NCI-H748 (cell line): ENCODE data around the gene RAB23.
A peak's percentile ranks its signal among the peaks of the same experiment; 100 is the strongest.

Experiments
- DNase-seq: peaks from one replicate; lab custom pipeline; 2025; ENCODE audit not compliant: unreplicated experiment; lab: John Stamatoyannopoulos, UW

RAB23 gene

DNA sequence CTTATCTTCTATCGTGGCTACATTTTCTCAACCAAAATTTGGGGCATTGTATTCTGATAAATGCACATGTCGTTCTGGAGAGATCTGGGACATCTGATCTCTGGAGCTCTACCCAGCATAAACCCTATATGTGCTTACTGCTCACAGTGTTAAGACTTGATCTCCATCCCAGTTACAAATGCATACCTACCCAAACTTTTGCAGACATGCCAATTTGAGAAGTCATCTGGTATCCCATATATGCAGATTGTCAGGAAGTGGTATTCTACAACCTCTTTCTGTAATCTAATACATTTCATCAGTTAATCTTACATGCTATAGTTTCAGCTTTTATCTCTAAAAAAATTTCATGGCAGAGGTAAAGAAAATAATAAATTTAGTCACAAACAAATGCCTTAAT is 38.8 kb downstream of the RAB23 start:
- DNase-seq = no peak

DNA sequence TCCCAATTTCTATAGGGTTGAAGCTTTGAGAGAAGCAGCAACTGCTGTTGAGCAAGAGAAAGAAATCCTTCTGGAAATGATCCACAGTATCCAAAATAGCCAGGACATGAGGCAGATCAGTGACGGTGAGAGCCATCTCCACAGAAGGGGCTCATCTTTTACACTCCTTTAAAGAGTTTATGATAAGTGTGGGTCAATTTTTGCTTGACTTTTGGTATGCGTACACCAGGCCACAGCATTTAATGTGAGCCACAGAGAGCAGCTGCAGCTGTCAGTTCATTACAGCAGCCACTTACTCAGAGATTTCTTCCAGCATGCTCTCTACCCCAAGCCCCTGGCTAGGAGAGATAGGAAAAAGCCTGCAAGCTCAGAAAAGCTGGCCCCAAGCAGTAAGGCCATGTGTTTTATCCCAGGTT is 40.1 kb downstream of the RAB23 start:
- DNase-seq = no peak

DNA sequence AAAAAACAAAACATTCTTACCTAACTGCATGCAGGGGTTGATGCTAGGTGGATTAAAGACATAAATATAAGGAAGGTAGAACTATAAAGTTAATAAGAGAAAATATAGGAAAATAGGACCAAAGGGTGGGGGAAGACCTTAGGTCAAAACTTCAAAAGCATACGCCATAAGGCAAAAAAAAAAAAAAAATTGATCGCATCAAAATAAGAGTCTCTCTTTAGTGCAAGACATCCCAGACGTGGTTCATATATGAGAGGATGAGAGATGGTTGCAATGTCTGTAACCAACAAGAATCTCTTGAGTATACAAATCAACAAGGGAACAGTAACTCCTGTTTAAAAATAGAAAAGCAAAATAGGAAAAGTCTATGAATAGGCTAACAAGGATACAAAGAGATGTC is 41.5 kb downstream of the RAB23 start:
- no peak for DNase-seq

DNA sequence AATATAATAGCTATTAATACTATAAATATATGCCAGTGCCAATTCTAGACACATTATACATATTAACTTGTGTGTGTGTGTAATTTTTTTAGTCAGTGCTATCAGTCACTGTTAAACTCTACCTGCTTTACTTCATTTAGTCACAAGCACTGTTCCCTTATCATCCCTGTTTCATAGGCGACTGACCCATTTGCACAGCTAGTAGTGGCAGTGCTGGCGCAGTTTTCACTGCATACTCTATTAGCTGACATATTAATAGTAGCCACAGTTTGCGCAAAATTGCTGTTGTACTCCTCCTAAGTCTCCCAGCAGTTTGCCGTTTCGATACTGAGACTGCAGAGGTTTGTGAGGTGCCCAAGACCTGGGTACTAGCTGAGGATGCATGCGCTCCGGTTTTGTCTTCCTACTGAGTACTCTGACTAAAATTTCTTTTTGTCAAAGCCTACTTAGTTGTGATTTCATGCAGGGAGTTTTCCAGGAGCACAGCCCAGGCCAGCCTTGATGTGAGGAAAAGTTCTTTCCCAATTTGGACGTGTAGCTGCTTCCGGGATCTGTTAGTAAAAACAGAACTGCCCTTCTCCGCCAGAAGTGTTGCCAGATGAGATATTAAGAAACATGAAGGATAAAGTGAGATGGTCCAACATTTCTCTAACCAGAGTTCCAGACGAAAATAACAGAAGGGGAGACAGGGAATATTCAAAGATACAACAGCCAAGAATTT is 44.4 kb downstream of the RAB23 start:
- DNase-seq = no peak

DNA sequence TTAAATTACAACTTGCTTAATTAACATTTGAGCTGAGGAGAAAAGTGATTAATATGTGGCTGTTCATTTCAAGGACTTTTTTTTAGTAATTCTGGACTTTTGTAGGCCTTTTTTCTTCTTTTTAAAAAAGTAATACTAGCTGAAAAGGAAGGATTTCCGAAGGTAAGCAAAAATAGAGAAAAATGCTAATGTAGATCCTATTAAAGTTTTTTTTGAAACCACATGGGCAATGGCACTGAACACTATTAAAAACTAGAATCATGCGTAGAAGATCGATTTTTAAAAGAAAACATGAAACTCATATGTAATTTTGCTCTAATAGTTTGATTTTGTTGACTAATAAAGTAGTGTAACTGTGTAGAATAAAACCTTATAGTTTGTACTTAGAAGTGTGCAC is 47.6 kb downstream of the RAB23 start:
- no peak for DNase-seq

DNA sequence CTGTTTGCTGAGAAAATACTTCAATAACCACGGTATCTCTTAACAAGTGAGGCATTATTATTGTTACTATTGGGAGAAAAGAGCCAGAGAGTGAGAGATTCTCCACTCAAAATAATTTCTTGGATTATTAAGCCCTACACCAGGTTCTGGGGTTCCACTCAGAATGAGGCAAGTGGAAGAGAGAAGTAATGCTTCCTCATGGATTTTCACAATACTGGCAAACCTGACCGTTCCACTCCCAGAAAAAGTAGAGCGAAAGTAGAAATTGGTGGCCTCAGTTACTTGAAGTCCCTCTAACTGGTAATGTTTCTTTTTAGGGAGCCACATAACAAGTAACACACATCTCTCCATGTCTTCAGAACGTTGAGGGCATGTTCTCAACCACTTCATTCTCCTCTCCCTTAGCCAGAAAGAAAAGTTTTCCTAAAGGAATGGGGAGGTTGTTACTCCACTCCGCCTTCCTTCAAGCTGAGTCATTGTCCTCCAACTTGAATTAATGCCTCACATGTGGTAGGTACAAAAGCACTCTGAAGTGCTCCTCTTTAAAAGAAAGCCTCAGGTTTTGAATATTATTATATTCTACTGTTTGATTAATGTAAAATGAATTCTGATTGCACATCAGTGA is 48.1 kb downstream of the RAB23 start:
- DNase-seq = no peak

DNA sequence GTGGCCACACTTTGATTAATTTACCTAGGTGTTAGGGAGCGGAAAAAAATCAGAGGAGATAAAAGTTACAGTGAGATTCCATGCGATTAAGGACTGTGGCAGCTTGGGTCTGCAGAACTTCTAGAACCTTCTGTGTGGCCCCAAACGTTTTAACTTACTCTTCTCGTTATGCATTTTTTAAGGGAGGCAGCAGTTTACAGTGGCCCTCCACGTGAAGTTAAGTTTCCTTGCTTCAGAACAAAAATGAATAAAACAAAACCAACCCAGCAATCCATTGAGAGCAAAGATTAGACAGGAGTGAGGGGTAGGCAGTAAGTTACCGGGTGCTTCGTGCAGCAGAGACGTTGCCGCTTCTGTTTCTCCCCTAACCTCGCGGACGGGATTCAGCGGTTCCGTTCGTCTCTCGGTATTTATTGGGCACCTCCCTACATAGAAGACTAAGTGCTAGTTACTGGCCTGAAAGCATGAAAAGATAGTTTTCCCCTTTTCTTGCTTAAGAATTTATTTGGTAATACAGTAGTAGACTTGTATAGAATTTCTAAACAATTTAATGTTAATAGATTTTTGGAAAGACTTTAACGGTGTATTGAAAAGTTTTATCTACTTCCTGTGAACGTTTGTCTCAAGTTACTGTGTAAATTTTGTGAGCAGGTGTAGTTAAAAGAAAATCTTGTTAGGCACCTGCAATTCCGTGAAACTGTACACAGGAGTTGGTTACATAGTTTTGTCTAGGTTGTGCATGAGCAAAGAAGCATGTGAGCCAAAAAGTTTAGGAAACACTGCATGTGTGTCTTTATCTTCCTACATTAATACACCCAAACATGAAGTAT is 48.8 kb downstream of the RAB23 start:
- peak; percentile 45 for DNase-seq

DNA sequence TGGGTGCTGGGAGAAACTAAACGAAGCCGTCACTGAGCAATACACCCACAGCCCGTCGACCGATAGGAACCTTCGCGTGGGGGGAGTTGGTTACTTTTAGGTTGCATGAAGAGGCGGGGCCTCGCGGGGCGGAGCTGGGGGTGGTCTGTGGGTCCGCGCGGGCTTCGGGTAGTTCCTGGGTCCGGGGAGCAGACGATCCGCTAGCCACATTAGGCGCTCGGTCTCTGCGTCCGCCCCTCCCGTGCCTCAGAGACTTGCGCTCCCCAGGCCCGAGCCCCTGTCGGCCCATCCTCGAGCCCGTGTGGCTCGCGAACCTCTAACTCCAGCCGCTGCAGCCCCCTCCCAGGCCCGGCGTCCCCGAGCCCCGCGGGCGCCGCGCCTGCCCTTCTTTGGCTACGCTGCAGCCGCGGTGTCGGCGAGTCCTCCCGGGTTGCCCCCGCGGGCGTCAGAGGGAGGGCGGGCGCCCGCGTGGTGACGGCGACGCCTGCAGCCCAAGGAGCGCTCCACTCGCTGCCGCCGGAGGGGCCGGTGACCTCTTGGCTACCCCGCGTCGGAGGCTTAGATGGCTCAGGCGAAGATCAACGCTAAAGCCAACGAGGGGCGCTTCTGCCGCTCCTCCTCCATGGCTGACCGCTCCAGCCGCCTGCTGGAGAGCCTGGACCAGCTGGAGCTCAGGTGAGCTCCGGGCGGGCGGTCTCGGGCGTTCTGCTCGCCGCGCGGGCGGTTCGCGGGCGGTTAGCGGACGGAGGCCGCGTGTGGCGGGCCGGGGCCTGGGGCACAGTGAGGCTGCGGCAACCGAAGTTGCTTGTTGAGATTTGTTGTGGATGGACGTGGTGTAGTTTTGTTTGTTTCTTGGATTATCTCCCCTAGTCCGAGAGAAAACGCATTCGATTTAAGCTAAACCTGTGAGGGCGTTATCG is 49.7 kb downstream of the RAB23 start, which contains the start of gene BAG2:
Gene BAG2, plus strand, starts transcription at position 191 of the 920 bp plus-strand sequence. Its CDS starts 372 bp downstream, at position 563.
- DNase-seq = peak; percentile 87

DNA sequence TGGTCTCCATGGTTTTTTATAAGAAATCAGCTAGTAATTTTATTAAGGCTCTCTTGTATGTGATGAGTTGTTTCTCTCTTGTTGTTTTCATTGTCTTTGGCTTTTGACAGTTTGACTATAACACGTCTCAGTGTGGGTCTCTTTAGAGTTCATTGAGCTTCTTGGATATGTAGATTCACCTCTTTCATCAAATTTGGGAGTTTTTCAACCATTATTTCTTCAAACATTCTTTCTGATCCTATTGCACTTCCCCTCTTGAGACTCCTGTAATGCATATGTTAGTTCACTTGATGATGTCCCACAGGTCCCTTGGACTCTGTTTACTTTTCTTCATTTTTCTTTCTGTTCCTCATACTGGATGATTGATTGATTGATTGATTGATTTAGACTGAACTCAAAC is 57.0 kb downstream of the RAB23 start:
- no peak for DNase-seq

DNA sequence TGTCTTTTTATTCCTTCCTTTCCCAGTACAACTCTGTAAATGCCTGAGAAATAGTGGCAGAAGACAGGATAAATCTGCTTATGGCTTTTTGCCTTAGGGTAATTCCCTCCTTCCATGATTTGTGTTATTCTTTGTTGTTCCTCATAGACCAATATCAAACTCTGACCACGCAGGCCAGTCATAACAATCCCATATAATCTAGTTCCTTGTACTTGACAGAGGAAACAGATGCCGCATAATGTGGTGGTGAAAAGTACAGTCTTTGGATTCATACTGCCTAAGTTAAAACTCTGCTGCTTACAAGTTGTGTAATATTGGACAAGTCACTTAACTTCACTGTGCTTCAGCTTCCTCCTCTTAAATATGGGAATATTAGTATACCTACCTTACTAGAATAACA is 58.2 kb downstream of the RAB23 start:
- DNase-seq = no peak

DNA sequence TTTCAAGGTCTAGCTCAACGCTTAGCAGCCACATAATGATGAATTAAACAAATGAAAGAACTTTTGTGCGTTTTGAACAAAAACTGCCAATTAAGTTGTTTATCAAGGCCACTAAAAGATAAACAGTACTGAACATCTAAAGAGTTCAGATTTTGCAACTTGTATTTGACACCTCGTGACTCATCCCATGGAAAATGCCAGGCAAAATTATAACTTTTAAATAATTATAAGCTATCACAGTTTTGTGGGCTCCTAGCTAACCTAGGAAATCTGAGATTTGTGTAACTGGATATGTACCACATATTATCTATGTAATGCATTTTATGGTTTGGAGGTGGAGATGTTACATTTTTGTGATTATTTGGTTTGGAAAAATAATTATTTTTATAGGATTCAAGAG is 59.6 kb downstream of the RAB23 start:
- DNase-seq = no peak

DNA sequence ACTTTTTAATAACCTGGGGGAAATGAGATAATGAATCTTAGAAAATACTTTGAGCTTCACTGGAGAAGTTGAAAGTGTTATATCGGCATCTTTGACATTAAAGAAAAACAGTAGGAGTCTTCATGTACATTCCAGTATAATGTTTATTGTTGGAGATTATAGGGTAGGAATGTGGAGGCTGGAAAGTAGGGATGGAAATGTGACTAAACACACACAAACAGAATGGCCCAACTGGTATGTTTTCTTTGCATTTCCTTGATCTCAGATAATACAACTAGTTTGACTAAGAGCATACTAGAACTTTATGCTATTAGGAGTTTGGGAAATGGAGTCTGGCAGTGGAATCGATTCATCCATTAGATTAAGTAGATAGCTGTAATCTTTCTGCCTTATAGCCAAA is 60.1 kb downstream of the RAB23 start:
- DNase-seq = no peak

DNA sequence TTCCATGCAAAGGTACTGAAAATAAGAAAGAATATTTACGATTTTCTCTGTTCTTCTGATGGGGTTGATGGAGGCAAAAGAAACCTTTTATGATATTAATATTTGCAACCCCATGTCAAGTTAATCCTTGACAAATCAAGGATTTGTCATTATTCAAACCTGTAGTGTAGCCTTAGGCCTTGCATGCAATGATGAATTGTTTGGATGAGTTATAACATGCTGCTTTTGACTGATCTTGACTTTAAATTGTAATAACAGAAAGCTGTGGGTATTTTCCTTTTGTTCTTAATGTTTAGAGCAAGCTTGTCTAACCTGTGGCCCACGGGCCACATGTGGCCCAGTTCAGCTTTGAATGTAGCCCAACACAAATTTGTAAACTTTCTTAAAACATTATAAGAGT is 63.0 kb downstream of the RAB23 start:
- no peak for DNase-seq

DNA sequence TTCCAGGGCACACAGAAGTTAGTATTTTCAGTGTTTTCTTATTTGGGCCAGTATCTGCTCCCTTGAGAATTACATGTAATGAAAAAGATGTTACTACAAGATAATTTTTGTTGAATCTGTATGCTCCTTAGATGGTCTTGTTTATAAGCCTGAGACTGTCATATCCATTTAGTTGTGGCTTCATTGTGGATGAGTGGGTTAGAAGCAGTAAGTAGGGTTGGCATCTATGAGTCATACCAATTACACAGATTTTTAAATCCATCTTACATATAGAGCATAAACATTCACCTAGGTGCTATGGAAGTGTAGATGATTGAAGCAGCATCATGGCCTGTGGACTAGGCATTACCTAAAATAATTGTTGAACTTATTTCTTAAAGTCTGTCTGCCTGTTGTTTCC is 63.4 kb downstream of the RAB23 start:
- DNase-seq = no peak

DNA sequence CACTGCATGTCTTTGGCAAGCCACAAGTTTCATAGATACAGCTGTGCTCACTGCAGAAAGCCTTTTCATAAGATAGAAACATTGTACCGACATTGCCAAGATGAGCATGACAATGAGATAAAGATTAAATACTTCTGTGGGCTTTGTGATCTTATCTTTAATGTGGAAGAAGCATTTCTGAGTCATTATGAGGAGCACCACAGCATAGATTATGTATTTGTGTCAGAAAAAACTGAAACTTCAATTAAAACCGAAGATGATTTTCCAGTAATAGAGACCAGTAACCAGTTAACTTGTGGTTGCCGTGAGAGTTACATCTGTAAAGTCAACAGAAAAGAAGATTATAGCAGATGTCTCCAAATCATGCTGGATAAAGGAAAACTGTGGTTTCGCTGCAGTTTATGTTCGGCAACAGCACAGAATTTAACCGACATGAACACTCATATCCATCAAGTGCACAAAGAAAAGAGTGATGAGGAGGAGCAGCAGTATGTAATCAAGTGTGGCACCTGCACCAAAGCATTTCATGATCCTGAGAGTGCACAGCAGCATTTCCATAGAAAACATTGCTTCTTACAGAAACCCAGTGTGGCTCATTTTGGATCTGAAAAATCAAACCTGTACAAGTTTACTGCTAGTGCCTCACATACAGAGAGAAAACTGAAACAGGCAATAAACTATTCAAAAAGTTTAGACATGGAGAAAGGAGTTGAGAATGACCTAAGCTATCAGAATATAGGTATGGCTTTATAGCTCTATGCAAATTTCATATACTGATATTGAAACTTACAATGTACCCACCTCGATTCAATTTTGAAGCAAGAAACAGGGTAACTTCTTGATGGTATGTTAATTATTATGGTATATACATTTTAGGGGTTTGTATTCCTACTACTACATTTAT is 73.9 kb downstream of the RAB23 start:
- DNase-seq = no peak

DNA sequence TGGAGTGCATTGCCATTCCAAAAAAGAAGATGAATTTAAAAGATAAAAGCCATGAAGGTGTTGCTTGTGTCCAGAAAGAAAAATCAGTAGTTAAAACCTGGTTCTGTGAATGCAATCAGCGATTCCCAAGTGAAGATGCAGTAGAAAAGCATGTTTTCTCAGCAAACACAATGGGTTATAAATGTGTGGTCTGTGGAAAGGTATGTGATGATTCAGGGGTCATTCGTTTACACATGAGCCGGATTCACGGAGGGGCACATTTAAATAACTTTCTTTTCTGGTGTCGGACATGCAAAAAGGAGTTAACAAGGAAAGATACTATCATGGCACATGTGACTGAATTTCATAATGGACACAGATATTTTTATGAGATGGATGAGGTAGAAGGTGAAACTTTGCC is 74.7 kb downstream of the RAB23 start:
- no peak for DNase-seq

DNA sequence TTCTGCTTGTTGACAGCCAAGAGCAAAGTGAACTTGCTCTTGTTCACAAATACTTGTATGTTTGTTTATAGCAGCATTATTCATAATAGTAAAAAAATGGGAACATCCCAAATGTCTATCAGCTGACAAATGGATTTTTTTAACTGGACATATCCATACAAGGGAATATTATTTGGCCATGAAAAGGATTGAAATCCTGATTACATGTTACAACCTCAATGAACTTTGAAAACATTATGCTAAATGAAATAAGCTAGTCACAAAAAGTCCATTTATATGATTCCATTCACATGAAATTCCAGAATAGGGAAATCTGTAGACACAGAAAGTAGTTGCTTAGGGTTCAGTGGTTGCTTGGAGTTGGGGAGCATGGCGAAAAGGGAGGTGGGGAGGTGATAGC is 78.4 kb downstream of the RAB23 start:
- DNase-seq = no peak

DNA sequence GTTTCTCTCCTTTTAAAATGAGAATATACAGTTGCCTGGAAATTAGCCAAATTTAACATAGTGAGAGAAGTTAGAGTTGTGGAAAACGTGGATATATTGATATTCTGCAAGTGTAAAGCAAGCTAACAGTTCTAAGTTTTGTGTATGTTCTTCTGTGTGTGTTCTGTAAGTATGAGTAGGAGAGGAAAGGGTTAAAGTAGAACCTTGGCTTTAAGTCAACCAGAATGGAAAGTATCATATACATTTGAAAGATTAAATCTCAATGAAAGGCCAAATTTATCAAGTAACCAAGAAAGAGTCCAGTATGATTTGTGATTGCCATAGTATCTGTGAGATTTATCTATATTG is 80.0 kb downstream of the RAB23 start:
- DNase-seq = no peak

DNA sequence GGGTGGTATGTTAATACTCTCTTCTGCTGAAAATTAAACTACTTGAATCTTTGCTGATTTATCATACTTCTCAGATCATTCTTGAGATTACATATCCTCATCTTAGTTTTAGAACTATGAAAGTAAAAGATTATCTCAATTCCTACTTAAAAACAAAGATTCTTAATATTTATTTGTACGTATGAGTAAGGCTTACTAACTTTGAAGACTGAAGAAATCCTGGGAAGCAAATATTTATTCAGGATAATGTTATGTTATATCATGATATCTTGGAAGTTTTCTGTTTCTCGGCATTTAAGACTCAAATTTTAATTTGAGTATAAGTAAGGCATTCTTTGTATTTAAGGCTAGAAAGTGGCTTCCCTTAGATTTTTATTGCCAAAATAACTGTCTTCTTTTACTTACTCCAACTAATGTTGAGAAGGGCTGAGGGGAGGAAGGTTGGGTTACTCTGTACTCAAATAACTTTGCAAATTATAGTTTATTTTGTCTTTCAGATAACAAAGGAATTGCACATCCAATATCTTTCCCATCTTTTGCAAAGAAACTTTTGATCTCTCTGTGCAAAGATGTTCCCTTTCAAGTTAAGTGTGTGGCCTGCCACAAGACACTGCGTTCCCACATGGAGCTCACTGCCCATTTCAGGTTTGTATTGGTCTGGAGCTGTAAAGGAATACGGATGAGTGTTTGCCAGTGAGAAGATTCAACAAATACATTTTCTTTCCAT is 80.5 kb downstream of the RAB23 start:
- DNase-seq = no peak
